H1 (cell line): ENCODE measurements around the gene MAPRE3. TPM values are rescaled to one million over a fixed set of nuclear protein-coding genes. Genes with fewer than 3 reads are reported as not detected.

Experiments
- ASH2L ChIP-seq: fragments of 200-600, 300-600 bp; sonication (generic); IDR thresholded peaks from one replicate; pipeline ENCODE4 v1.7.1; 2017; ENCODE audit warnings: low read length
- CHD1 ChIP-seq: IDR thresholded peaks from 2 replicates; pipeline ENCODE4 v1.6.1; 2012; ENCODE audit warnings: low read depth, low read length, improper control_type of control experiment
- CTBP2 ChIP-seq: IDR thresholded peaks from 2 replicates; pipeline ENCODE4 v1.7.0; 2011; ENCODE audit warnings: borderline replicate concordance, mild to moderate bottlenecking, moderate library complexity, mixed read lengths, low read length; ENCODE audit not compliant: insufficient read depth, insufficient read length
- E2F6 ChIP-seq: IDR thresholded peaks from 2 replicates; pipeline ENCODE4 v1.6.1; 2012; ENCODE audit warnings: inconsistent platforms
- EP300 ChIP-seq, 2 experiments: IDR thresholded peaks; 1 replicate in 1 of 2; 2 replicates in 1 of 2; pipeline ENCODE4 v1.6.1; 2011 to 2012; ENCODE audit warnings: low read depth in 2 of 2, low read length in 2 of 2, mild to moderate bottlenecking in 2 of 2, borderline replicate concordance in 1 of 2, inconsistent platforms in 1 of 2, moderate library complexity in 1 of 2
- JUN ChIP-seq: IDR thresholded peaks from 2 replicates; pipeline ENCODE4 v1.6.1; 2011; ENCODE audit warnings: low read depth, mild to moderate bottlenecking, improper control_type of control experiment, low read length
- KDM1A ChIP-seq: fragments of 200-600, 300-600 bp; sonication (generic); IDR thresholded peaks from 2 replicates; pipeline ENCODE4 v1.7.1; 2016; ENCODE audit warnings: mild to moderate bottlenecking, low read length, borderline replicate concordance
- KDM4A ChIP-seq: IDR thresholded peaks from one replicate; pipeline ENCODE4 v1.7.1; 2012; ENCODE audit warnings: low read depth, mild to moderate bottlenecking, moderate library complexity, low read length, inconsistent platforms; ENCODE audit not compliant: severe bottlenecking
- PHF8 ChIP-seq: fragments of 200-600 bp; sonication (generic); conservative IDR thresholded peaks from 2 replicates; pipeline ENCODE4 v1.7.1; 2012; ENCODE audit warnings: low read depth, mild to moderate bottlenecking, inconsistent platforms, low read length, moderate library complexity
- POLR2AphosphoS5 ChIP-seq: IDR thresholded peaks from 2 replicates; pipeline ENCODE4 v1.6.1; 2011; ENCODE audit warnings: low read depth, low read length
- POU5F1 ChIP-seq: IDR thresholded peaks from 2 replicates; pipeline ENCODE4 v1.6.1; 2011; ENCODE audit warnings: low read depth, mild to moderate bottlenecking, low read length, moderate library complexity
- SAP30 ChIP-seq: fragments of 300-600 bp; sonication (generic); IDR thresholded peaks from 2 replicates; pipeline ENCODE4 v1.7.1; 2012; ENCODE audit warnings: low read length, moderate library complexity, mild to moderate bottlenecking, inconsistent platforms; ENCODE audit not compliant: insufficient read depth, insufficient replicate concordance
- SIN3A ChIP-seq, 2 experiments: IDR thresholded peaks in 1 of 2; conservative IDR thresholded peaks in 1 of 2; 2 replicates each; pipeline ENCODE4 v1.6.1; 2011 to 2012; ENCODE audit warnings: low read length in 2 of 2, improper control_type of control experiment in 1 of 2, low read depth in 1 of 2, mild to moderate bottlenecking in 1 of 2
- SIX5 ChIP-seq: IDR thresholded peaks from 2 replicates; pipeline ENCODE4 v1.6.1; 2011; ENCODE audit warnings: mild to moderate bottlenecking, low read depth, low read length
- SRF ChIP-seq: IDR thresholded peaks from 2 replicates; pipeline ENCODE4 v1.6.1; 2011; ENCODE audit warnings: mild to moderate bottlenecking, low read depth, low read length, moderate library complexity
- polyA plus RNA-seq, 7 experiments: library from polyadenylated mRNA; depleted of rRNA in 3 of 7; stranded (reverse) in 5 of 7; unstranded in 2 of 7; fragments of >200 nt in 5 of 7; fragments of 200-250 nt in 2 of 7; gene quantifications; 1 replicate in 5 of 7; 2 replicates in 1 of 7; 4 replicates in 1 of 7; pipeline versions ENCODE4 v1.2.1 to v1.2.3, GENCODE V29; 2011 to 2013; ENCODE audit warnings: missing spikeins in 2 of 7, mixed read lengths in 2 of 7
- total RNA-seq: library from RNA; stranded (reverse); fragmentation: NEBNext Ultra II Directional; extraction: Animal tissue kit (Norgen Biotek cat#: 25700); gene quantifications from 2 replicates; pipeline ENCODE4 v1.2.1, GENCODE V29; 2021

The MAPRE3 gene
- total and polyA plus RNA-seq, 2 of the 8 experiments (the other 6 are each of a cell fraction or from before 2014, with no cell fraction given) = 4.9 to 6.6 TPM

- TF ChIP-seq CHD1 (no peak), PHF8 (peak; percentile 79), SAP30 (no peak), SRF (no peak), E2F6 (no peak), SIX5 (peak; percentile 52; the same call in 1 of the 2 replicates), POLR2AphosphoS5 (peak; percentile 48; the same call in 1 of the 2 replicates), ASH2L (peak; percentile 23), CTBP2 (no peak), EP300 (IDR thresholded peaks at IDR 0.05; ENCODE audit: borderline replicate concordance in 1 of 2, low read depth in 2 of 2, low read length in 2 of 2) (no peak), KDM4A (peak; percentile 93), SIN3A (conservative IDR thresholded peaks at IDR 0.05 in 1 of 2, IDR thresholded peaks at IDR 0.05 in 1 of 2; ENCODE audit: low read depth in 1 of 2, low read length in 2 of 2) (peak in 1 of 2 experiments; percentile 76; a peak in 3 of 4 replicates), JUN (no peak), POU5F1 (no peak), KDM1A (no peak)
Measured at GRCh38 chr2:27032495-27033252, 62.2 kb downstream of the MAPRE3 start, which contains the start of gene TMEM214 (continued).
